ENCODE data around the gene DCAF10.
"Not testable (repeated sequence)": the region's sequence is repeated elsewhere in the genome, so short reads cannot be mapped to it uniquely, and the experiment has no call there.

The DCAF10 gene

DNA sequence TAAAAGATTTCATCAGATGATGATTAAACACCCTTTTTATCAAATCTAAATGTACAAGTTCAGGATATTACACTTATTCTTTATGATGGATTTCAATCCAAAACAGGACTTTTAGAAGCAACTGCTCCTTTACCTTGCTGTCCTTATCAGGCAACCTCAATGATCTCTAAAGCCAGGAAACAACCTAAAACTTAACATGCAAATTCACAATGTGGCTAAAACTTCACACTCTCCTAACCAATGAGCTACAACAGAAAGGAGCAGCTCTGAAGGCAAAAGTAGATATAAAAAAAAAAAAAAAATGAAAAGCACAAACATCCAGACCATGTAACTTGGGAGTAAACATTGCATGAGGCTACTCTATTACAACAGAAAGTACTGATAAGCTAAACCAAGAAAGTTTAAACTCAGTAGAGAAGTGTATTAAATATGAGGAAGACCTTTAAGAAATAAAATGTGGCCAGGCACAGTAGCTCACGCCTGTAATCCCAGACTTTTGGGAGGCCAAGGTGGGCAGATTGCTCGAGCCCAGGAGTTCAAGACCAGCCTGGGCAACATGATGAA is 80.4 kb downstream of the DCAF10 start:
- no peak overlapping the region for H3K27ac ChIP-seq
- DNase-seq: no peak
- TF ChIP-seq CTCF (IDR thresholded peaks at IDR 0.05; ENCODE audit: low read depth, low read length): no peak
- H3K27me3 ChIP-seq (ENCODE audit: insufficient read depth, low read depth, severe bottlenecking): no peaks in the 10 kb centered on the region
- no peak overlapping the region for H3K4me3 ChIP-seq (ENCODE audit: low read depth, low read length)
- peaks cover 8% of the 10 kb centered on the region for H3K9me3 ChIP-seq (ENCODE audit: severe bottlenecking)
- H3K36me3 ChIP-seq: peaks cover 9% of the 10 kb centered on the region

- DNase-seq; H3K9me3 ChIP-seq (ENCODE audit: severe bottlenecking); H3K4me3 ChIP-seq (ENCODE audit: low read depth, low read length); H3K27me3 ChIP-seq (ENCODE audit: insufficient read depth, low read depth, severe bottlenecking); H3K27ac ChIP-seq: not testable (repeated sequence)
- peaks cover 29% of the 10 kb centered on the region for H3K36me3 ChIP-seq
Observed at GRCh38 chr9:37887977-37888583, 87.5 kb downstream of the DCAF10 start.

DNA sequence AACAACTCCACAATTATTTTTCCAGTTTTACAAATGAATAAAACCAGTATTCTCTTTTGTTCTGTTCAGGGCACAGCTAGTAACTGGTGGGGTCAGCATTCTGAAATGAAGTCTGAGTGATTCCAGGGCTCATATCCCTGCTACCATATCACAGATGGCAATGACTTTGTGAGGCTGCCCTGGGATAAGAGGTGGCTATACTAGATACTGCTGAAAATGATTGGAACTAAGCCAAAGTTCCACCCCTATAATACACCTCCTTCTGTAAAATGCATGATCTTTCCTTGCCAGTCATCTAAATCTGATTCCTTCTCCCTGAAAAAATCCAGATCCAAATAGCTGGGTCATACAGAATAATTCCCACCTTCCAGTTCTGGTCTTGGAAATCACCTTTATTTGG is 88.9 kb downstream of the DCAF10 start:
- H3K27me3 ChIP-seq (ENCODE audit: insufficient read depth, low read depth, severe bottlenecking): no peaks in the 10 kb centered on the region
- TF ChIP-seq CTCF (IDR thresholded peaks at IDR 0.05; ENCODE audit: low read depth, low read length): no peak
- DNase-seq: no peak
- peaks cover 36% of the 10 kb centered on the region for H3K36me3 ChIP-seq
- H3K4me3 ChIP-seq (ENCODE audit: low read depth, low read length): no peak overlapping the region
- H3K27ac ChIP-seq: no peak overlapping the region
- H3K9me3 ChIP-seq (ENCODE audit: severe bottlenecking): no peaks in the 10 kb centered on the region

- not testable (repeated sequence) for DNase-seq; H3K27ac ChIP-seq; H3K4me3 ChIP-seq (ENCODE audit: low read depth, low read length); H3K27me3 ChIP-seq (ENCODE audit: insufficient read depth, low read depth, severe bottlenecking); H3K9me3 ChIP-seq (ENCODE audit: severe bottlenecking)
- peaks cover 43% of the 10 kb centered on the region for H3K36me3 ChIP-seq
Observed at GRCh38 chr9:37891042-37891441, 90.4 kb downstream of the DCAF10 start.

DNA sequence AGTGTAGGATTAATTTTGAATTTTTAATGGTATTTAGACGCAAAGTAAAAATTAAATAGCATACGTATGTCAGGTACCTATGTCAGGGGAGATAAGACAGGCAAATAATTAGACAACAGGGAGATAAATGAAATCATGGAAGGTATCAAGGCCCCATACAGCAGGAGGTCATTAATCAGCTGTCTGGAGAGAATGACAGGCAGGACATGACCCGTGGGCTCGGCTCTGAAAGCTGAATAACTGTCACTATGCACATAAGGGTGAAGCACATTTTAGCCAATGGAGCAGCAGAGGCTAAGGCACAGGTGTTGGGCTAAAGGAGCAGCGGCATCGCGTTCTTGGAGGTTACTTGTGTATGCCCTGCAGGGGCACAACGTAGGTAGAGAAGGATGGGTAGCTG is 91.5 kb downstream of the DCAF10 start:
- no peak overlapping the region for H3K4me3 ChIP-seq (ENCODE audit: low read depth, low read length)
- peaks cover 50% of the 10 kb centered on the region for H3K36me3 ChIP-seq
- no peak for TF ChIP-seq CTCF (IDR thresholded peaks at IDR 0.05; ENCODE audit: low read depth, low read length)
- H3K27ac ChIP-seq: no peak overlapping the region
- DNase-seq: no peak
- no peaks in the 10 kb centered on the region for H3K9me3 ChIP-seq (ENCODE audit: severe bottlenecking)
- H3K27me3 ChIP-seq (ENCODE audit: insufficient read depth, low read depth, severe bottlenecking): no peaks in the 10 kb centered on the region

GRCh38 chr9:37897665-37898064 is 97.1 kb downstream of the DCAF10 start:
- no peaks in the 10 kb centered on the region for H3K27me3 ChIP-seq (ENCODE audit: insufficient read depth, low read depth, severe bottlenecking)
- no peak overlapping the region for H3K27ac ChIP-seq
- no peaks in the 10 kb centered on the region for H3K9me3 ChIP-seq (ENCODE audit: severe bottlenecking)
- DNase-seq: no peak
- peaks cover 49% of the 10 kb centered on the region for H3K36me3 ChIP-seq
- no peak for TF ChIP-seq CTCF (IDR thresholded peaks at IDR 0.05; ENCODE audit: low read depth, low read length)
- no peak overlapping the region for H3K4me3 ChIP-seq (ENCODE audit: low read depth, low read length)

GRCh38 chr9:37899041-37899440 is 98.4 kb downstream of the DCAF10 start:
- H3K9me3 ChIP-seq (ENCODE audit: severe bottlenecking): no peaks in the 10 kb centered on the region
- H3K27ac ChIP-seq: no peak overlapping the region
- no peak for TF ChIP-seq CTCF (IDR thresholded peaks at IDR 0.05; ENCODE audit: low read depth, low read length)
- H3K36me3 ChIP-seq: peaks cover 39% of the 10 kb centered on the region
- no peak overlapping the region for H3K4me3 ChIP-seq (ENCODE audit: low read depth, low read length)
- no peaks in the 10 kb centered on the region for H3K27me3 ChIP-seq (ENCODE audit: insufficient read depth, low read depth, severe bottlenecking)
- no peak for DNase-seq
